GM23338 (cell line): Measurements from ENCODE around the gene MECP2. TPM values are rescaled to one million over a fixed set of nuclear protein-coding genes. Genes with fewer than 3 reads are reported as not detected.

Experiments used
- ATAC-seq: fragments of 200-7000 bp; cut with Tn5 transposase; 3 replicates; pipeline ENCODE4 v1.9.1; 2020
- DNase-seq: peaks from one replicate; pipeline ENCODE4 v3.0.0-alpha.2; 2015; ENCODE audit warnings: low spot score
- H2AFZ ChIP-seq: fragments of 200-600 bp; sonication (generic); 2 replicates; pipeline ENCODE4 v1.8.0; 2016; ENCODE audit warnings: antibody characterized with exemption, mild to moderate bottlenecking, moderate library complexity
- H3F3A ChIP-seq: fragments of 200-600 bp; sonication (generic); replicated peaks from 2 replicates; pipeline ENCODE4 v1.8.0; 2017; ENCODE audit warnings: antibody characterized with exemption, mixed run types, low read depth
- H3K27ac ChIP-seq: fragments of 200-600 bp; sonication (generic); 2 replicates; pipeline ENCODE4 v1.6.1; 2016; ENCODE audit warnings: low read depth
- H3K27me3 ChIP-seq: fragments of 200-600 bp; sonication (generic); 2 replicates; pipeline ENCODE4 v1.8.0; 2016; ENCODE audit warnings: mild to moderate bottlenecking, mixed run types, moderate library complexity; ENCODE audit not compliant: insufficient read depth
- H3K36me3 ChIP-seq: fragments of 200-600 bp; sonication (generic); 2 replicates; pipeline ENCODE4 v1.8.0; 2016; ENCODE audit warnings: mild to moderate bottlenecking; ENCODE audit not compliant: insufficient read depth
- H3K4me1 ChIP-seq: fragments of 200-600 bp; sonication (generic); 2 replicates; pipeline ENCODE4 v1.8.0; 2016; ENCODE audit warnings: mild to moderate bottlenecking, moderate library complexity; ENCODE audit not compliant: insufficient read depth
- H3K4me2 ChIP-seq: fragments of 200-600 bp; sonication (generic); 2 replicates; pipeline ENCODE4 v1.7.1; 2017; ENCODE audit warnings: mixed run types
- H3K4me3 ChIP-seq: fragments of 200-600 bp; sonication (generic); 2 replicates; pipeline ENCODE4 v1.6.1; 2016; ENCODE audit warnings: mixed run types
- H3K79me2 ChIP-seq: fragments of 200-600 bp; sonication (generic); replicated peaks from 2 replicates; pipeline ENCODE4 v1.8.0; 2017; ENCODE audit warnings: mild to moderate bottlenecking; ENCODE audit not compliant: insufficient read depth
- H3K9me2 ChIP-seq: fragments of 200-600 bp; sonication (generic); 2 replicates; pipeline ENCODE4 v1.8.0; 2017; ENCODE audit not compliant: insufficient read depth
- H4K20me1 ChIP-seq: fragments of 200-600 bp; sonication (generic); replicated peaks from 2 replicates; pipeline ENCODE4 v1.8.0; 2017; ENCODE audit warnings: mild to moderate bottlenecking; ENCODE audit not compliant: insufficient read depth
- H3K27ac Mint-ChIP-seq: 2 replicates; pipeline ENCODE4 v1.8.0; 2020; ENCODE audit warnings: inconsistent platforms, mild to moderate bottlenecking, moderate library complexity, mixed read lengths
- H3K27me3 Mint-ChIP-seq: 3 replicates; pipeline ENCODE4 v1.8.0; 2022; ENCODE audit warnings: low read depth, mild to moderate bottlenecking, moderate library complexity, mixed read lengths, inconsistent platforms; ENCODE audit not compliant: insufficient read depth, poor library complexity
- H3K36me3 Mint-ChIP-seq: 3 replicates; pipeline ENCODE4 v1.8.0; 2021; ENCODE audit warnings: low read depth, mild to moderate bottlenecking, inconsistent platforms, moderate library complexity, mixed read lengths
- H3K4me1 Mint-ChIP-seq: 3 replicates; pipeline ENCODE4 v1.8.0; 2020; ENCODE audit warnings: mild to moderate bottlenecking, inconsistent platforms, mixed read lengths
- H3K4me3 Mint-ChIP-seq: 3 replicates; pipeline ENCODE4 v1.8.0; 2021; ENCODE audit warnings: moderate library complexity, mild to moderate bottlenecking, inconsistent platforms, mixed read lengths
- H3K9me3 Mint-ChIP-seq: 3 replicates; pipeline ENCODE4 v1.8.0; 2020; ENCODE audit warnings: moderate library complexity, mild to moderate bottlenecking, inconsistent platforms, mixed read lengths
- CREB1 ChIP-seq: fragments of 250-450 bp; sonication (Bioruptor Pico); IDR thresholded peaks from 2 replicates; pipeline ENCODE4 v1.5.0; 2020; ENCODE audit warnings: low read depth, mild to moderate bottlenecking, moderate library complexity
- CTCF ChIP-seq, 2 experiments: fragments of 200-600 bp in 1 of 2; sonication (generic) in 1 of 2; conservative IDR thresholded peaks; 2 replicates each; pipeline versions ENCODE4 v1.5.1 to v1.6.1; 2016 to 2017; ENCODE audit warnings: antibody characterized with exemption in 2 of 2, low read depth in 2 of 2, mild to moderate bottlenecking in 2 of 2, moderate library complexity in 1 of 2
- ETS1 ChIP-seq: IDR thresholded peaks from 2 replicates; pipeline ENCODE4 v1.6.1; 2016; ENCODE audit warnings: antibody characterized with exemption
- EZH2 ChIP-seq: fragments of 200-600 bp; sonication (generic); IDR thresholded peaks from one replicate; pipeline ENCODE4 v1.8.0; 2017; ENCODE audit warnings: antibody characterized with exemption, mild to moderate bottlenecking, low read depth; ENCODE audit not compliant: unreplicated experiment
- EZH2phosphoT487 ChIP-seq: fragments of 200-600 bp; sonication (generic); IDR thresholded peaks from one replicate; pipeline ENCODE4 v1.8.1; 2018; ENCODE audit warnings: antibody characterized with exemption; ENCODE audit not compliant: unreplicated experiment
- JUNB ChIP-seq: IDR thresholded peaks from one replicate; pipeline ENCODE4 v1.6.1; 2016; ENCODE audit warnings: antibody characterized with exemption; ENCODE audit not compliant: unreplicated experiment
- NANOG ChIP-seq: IDR thresholded peaks from 2 replicates; pipeline ENCODE4 v1.6.1; 2016; ENCODE audit warnings: antibody characterized with exemption, borderline replicate concordance
- POLR2AphosphoS5 ChIP-seq: IDR thresholded peaks from 2 replicates; pipeline ENCODE4 v1.6.1; 2016; ENCODE audit warnings: antibody characterized with exemption, low read depth
- REST ChIP-seq: IDR thresholded peaks from one replicate; pipeline ENCODE4 v1.6.1; 2018; ENCODE audit warnings: antibody characterized with exemption; ENCODE audit not compliant: unreplicated experiment
- STAT1 ChIP-seq: IDR thresholded peaks from one replicate; pipeline ENCODE4 v1.6.1; 2016; ENCODE audit warnings: antibody characterized with exemption; ENCODE audit not compliant: unreplicated experiment
- ZNF114 ChIP-seq: fragments of 250-450 bp; sonication (Bioruptor Pico); IDR thresholded peaks from 2 replicates; pipeline ENCODE4 v1.5.0; 2020; ENCODE audit warnings: mild to moderate bottlenecking, moderate library complexity
- ZNF331 ChIP-seq: fragments of 250-450 bp; sonication (Bioruptor Pico); IDR thresholded peaks from 2 replicates; pipeline ENCODE4 v1.5.0; 2020; ENCODE audit warnings: low read depth, mild to moderate bottlenecking, moderate library complexity
- ZNF462 ChIP-seq: fragments of 250-450 bp; sonication (Bioruptor Pico); IDR thresholded peaks from 2 replicates; pipeline ENCODE4 v1.5.0; 2020; ENCODE audit warnings: mild to moderate bottlenecking, moderate library complexity
- polyA plus RNA-seq: library from polyadenylated mRNA; unstranded; fragments of >200 nt; fragmentation: Nextera tagmentation; extraction: Ambion mirVana; gene quantifications from 2 replicates; pipeline ENCODE4 v1.2.1, GENCODE V29; 2016
- total RNA-seq: library from RNA; depleted of rRNA; stranded (reverse); fragments of >200 nt; shearing (Covaris generic); gene quantifications from 2 replicates; pipeline ENCODE4 v1.2.3, GENCODE V29; 2014

MECP2 gene
- total and polyA plus RNA-seq, 2 experiments from 2014 or later, result 27.7 to 32.7 TPM

GRCh38 chrX:153989973-153990655, 107.4 kb downstream of the MECP2 start:
- Histone ChIP-seq H3K27ac (no peak overlapping the region), H3K36me3 (no peaks in the 10 kb centered on the region), H2AFZ (no peak overlapping the region), H3K4me2 (no peak overlapping the region), H3K9me2 (no peaks in the 10 kb centered on the region), H3K4me1 (no peaks in the 10 kb centered on the region), H3K4me3 (no peak overlapping the region), H4K20me1 (no peaks in the 10 kb centered on the region), H3F3A (no peaks in the 10 kb centered on the region), H3K79me2 (no peaks in the 10 kb centered on the region), H3K27me3 (no peaks in the 10 kb centered on the region)
- H3K36me3 Mint-ChIP-seq, result no peaks in the 10 kb centered on the region
- no peaks in the 10 kb centered on the region for H3K4me1 Mint-ChIP-seq
- no peak overlapping the region for H3K4me3 Mint-ChIP-seq
- H3K27me3 Mint-ChIP-seq, result peaks cover 2% of the 10 kb centered on the region
- TF ChIP-seq EZH2phosphoT487 (no peak), ZNF331 (CRISPR knock-in tag) (no peak), REST (no peak), ZNF114 (CRISPR knock-in tag) (no peak), ETS1 (no peak), NANOG (no peak), JUNB (no peak), CTCF (conservative IDR thresholded peaks at IDR 0.05; ENCODE audit: low read depth in 2 of 2) (no peak), CREB1 (CRISPR knock-in tag) (no peak), STAT1 (no peak), POLR2AphosphoS5 (no peak), EZH2 (no peak), ZNF462 (CRISPR knock-in tag) (no peak)
- ATAC-seq, result no peak
- H3K9me3 Mint-ChIP-seq, result no peaks in the 10 kb centered on the region
- no peak overlapping the region for H3K27ac Mint-ChIP-seq
- DNase-seq, result no peak
